ENCODE data around the gene CSRP1. TPM values are rescaled to one million over a fixed set of nuclear protein-coding genes. Genes with fewer than 3 reads are reported as not detected.

Gene CSRP1
- total RNA-seq, 1 donor from 2014 or later: 151 TPM

DNA sequence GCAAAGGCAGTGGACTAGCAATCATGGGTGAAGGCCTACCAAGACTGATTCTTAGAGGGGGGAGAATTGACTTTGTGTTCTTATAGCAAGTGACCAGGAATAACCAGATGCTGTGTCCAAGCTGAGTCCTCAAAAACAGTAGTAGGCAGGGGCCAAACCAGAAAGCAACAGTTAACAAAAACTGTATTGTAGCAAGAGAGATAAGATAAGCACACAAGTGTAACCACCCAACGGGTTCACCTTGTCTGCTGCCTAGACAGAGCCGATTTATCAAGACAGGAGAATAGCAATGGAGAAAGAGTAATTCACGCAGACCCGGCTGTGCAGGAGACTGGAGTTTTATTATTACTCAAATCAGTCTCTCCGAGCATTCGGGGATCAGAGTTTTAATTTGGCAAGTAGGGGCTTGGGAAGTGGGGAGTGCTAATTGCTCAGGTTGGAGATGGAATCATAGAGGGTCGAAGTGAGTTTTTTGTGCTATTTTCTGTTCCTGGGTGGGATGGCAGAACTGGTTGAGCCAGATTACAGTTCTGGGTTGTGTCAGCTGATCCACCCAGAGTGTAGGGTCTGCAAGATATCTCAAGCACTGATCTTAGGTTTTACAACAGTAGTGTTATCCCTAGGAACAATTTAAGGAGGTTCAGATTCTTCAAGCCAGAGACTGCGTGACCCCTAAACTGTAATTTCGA lies 8.3 kb upstream of the CSRP1 start:
- no peak for DNase-seq (ENCODE audit: low spot score)

DNA sequence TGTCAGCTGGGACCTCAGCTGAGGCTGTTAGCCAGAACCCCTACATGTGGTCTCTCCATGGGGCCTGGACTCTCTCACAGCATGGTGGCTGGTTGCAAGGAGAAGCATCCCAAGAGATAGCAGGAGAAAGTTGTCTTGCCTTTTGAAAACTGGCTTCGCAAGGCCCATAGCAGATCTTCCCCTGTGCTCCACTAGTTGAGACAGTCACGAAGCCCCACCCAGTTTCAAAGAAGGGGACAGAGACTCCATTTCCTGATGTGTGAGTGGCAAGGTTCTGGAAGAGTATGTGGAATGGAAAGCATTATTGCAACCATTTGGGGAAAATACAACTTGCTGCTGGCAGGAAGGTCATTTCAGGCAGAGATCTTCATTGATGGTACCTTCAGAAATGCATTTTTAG lies 7.5 kb upstream of the CSRP1 start:
- DNase-seq (ENCODE audit: low spot score): no peak

DNA sequence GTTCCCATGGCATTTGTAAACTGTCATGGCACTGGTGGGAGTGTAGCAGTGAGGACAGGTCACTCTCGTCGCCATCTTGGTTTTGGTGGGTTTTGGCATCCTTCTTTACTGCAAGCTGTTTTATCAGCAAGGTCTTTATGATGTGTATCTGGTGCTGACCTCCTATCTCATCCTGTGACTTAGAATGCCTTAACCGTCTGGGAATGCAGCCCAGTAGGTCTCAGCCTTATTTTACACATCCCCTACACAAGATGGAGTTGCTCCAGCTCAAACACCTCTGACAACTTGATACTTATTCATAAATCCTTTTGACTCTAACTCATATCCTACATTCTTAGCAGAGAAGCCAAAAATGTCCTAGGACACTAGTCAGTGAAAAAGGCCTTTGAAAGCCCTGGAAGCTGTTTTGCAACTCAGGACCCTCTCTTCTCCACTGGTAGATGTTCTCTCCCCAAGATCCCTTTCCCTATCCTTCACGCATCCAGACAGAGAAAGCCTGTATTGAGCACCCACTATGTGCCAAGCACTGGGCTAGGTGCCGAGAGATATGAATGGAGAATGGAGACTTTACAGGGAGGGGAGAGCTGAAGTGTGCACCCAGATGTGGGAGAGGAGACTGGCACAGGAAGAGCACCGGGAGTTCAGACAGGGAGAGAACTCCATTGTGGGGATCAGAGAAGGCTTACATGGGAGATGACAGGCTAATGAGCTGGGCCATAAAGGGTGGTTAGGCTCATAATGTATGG lies 6.7 kb upstream of the CSRP1 start:
- no peak for DNase-seq (ENCODE audit: low spot score)

DNA sequence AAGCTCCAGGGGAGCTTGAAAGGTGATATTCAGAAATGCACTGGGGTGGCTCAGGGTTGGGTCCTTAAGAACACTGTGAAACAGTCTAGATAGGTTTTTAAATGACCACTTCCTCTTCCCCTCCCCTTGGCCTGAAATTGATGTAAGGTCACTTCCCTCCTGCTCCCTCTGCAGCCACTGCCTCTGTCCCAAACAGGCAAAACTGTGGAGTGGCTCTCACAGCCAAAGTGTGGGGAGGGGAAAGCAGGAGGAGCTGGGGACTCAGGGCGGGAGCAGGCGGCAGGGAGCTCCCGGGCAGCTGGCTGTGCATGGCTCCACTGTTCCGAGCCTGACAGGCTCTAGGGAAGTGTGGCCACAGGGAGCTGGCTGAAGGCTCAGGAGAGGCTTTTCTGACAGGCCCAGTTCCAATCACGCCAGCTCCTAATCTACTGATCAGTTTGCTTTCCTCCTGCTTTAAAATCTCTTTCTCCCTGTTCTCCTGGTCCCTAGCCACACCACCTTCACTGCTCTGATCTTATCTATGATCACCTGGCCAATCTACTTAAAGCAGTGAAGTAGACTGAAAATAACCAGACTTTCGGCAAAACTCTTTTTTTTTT lies 5.1 kb upstream of the CSRP1 start:
- no peak for DNase-seq (ENCODE audit: low spot score)

DNA sequence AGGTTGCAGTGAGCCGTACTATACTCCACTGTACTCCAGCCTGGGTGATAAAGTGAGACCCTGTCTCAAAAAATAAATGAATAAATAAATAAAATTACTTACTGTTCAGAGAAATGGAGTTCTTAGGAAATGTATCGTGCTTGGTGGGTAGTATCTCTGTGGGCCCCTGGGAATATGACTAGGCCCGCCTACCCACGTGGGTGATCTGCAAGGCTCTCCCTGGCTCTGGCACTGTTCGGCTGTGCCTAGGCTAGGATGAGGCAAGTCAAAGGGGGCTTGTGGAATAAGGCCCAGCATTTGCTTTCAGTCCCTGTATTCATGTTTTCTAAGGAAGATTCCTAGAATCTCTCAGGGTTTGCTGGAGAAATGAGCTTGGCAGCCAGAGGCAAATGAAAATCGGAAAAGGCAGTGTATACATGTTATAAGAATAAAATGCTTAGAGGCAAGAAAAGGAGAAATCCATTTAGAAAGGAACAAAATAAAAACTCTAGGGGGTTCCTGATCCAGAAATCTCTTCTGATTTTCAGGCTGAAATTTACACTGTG lies 4.5 kb upstream of the CSRP1 start:
- DNase-seq (ENCODE audit: low spot score): no peak

DNA sequence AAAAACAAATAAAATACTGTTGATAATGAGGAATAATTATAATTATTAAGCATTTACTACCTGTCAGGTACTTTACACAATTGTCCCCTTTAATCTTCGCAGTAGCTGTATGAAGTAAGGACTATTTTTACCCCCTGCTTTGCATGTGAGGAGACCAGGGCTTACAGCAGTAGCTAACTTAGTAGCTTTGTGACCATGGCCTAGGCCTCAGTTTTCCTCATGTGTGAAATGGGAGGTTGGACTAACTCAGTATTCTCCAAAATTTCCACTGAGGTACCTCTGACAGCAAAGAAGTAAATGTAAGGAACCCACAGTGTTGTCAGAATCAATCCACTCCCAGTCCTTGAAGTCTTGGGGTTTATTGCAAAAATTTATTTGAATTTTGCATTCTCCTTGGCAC lies 3.8 kb upstream of the CSRP1 start:
- no peak for DNase-seq (ENCODE audit: low spot score)

DNA sequence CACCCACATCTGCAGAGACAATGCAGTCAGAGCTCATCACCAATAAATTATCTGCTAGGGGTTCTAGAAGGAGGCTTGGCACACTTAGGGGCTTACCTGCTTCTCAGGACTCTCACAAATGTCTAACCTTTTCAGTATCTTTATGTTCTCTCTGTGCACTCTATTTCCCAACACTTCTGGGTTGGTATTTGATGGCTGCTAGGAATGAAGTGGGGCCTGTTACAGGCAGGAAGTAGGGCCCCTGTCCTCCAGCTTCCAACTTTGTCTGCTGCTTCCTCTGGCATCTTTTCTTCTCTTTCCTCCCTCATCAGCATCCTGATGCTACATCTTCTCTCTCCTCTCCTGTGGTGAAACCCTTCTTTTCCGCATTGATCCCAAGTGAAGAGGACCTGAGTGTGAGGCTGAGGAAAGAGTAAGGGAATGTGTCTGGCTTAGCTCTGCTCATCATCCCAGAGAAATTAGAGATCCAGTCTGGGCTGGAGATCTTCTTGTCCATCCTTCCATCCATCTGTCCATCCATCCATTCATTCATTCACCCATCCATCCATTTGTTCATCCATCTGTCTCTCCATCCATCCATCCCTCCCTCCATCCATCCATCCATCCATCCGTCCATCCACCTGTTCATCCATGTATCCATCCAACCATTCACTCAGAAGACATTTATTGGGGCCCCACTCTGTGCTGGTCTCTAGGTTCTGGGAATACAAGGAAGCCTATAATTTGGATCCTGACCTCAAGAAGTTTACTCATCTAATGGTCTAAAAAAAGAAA lies 2.9 kb upstream of the CSRP1 start:
- DNase-seq (ENCODE audit: low spot score): no peak

DNA sequence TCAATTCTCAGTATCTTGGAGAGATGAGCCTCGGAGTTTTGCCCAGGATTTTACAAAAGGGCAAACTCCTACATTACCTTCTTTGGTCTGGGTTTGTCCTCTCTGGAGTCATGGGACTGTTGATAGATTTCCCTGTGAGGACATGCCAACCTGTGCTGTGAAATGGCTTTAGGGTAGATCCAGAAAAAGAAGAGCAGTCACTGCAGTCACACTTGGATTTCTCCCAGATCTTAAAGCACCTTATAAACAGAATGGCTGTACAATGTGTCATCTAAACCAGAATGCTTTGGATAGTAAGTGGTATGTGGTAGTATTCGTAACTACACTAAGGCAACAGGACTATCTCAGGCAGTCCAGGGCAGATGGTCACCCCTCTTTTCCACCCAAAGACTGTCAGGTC lies 1.9 kb upstream of the CSRP1 start:
- DNase-seq (ENCODE audit: low spot score): no peak

DNA sequence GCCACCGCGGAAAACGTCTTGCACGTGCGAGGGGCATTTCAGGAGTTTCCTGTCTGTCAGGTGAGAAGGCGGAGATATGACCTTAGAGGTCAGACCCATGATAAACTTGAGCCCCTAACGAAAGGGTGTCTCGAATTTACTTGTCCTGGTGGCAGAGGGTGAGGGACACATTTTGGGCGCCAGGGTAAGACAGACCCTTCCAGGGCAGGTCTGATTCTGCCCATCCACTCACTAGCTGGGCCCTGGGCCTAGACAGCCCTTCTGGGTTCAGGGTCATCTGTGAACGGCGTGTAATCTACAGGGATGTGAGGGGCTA lies 395 bp upstream of the CSRP1 start:
- DNase-seq (ENCODE audit: low spot score): no peak

DNA sequence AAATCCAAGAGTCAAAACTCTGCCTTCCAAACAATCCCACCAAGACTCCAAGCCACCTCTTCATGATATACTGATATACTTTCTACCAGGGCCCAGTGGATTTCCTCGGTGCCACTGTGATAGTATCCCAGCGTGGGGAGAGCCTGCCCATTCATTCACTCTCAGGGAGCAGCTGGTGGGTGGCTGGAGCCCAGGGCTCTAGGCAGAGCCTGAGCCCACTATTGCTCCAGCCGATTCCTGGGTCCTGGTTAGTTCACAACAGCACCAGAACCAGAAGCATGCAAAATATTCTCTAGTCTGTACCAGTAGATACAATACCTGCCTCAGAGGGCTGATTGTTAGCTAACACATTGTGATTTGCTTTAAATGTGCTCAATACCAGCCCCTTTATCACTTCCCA lies 831 bp downstream of the CSRP1 start:
- DNase-seq (ENCODE audit: low spot score): no peak

DNA sequence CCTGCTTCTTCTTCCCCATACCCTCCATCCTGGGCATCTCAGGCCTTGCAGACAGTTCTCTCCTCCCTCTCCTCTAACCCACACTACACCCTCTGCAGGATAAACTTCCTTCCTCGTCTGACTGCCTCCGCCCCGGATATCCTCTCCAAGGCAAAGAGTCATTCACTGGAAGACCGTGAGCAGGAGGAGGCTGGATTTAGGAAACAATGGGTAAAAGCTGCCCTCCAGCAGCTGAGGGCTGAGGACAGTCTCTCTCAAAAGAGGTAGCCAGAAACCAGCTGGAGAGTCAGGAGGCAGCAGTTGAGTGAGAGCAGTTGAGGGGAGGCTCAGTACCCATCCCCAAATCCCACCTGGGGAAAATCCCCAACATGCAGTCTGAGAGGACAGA lies 1.4 kb downstream of the CSRP1 start:
- no peak for DNase-seq (ENCODE audit: low spot score)

DNA sequence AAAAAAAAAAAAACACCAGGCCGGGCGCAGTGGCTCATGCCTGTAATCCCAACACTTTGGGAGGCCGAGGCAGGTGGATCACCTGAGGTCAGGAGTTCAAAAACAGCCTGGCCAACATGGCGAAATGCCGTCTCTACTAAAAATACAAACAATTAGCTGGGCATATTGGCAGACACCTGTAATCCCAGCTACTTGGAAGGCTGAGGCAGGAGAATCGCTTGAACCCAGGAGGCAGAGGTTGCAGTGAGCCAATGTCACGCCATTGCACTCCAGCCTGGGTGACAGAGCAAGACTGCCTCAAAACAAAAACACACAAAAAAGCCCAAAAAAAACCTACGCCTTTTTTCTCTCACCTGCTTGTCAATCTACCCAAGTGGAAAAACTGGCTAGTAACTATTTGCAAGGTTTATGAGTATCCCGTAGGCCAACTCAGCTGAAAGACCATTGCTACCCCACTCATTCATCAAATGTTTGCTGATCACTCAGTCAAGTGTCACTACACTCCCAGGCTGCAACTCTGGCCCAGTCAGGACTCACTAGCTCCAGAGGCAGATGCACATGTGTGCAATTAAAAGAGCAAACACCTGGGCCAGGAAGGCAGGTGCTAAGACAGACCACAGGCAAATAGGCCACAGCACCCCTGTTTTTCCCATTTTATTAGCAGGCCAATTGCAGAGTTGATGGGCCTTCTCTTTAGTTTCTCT lies 2.0 kb downstream of the CSRP1 start:
- no peak for DNase-seq (ENCODE audit: low spot score)

DNA sequence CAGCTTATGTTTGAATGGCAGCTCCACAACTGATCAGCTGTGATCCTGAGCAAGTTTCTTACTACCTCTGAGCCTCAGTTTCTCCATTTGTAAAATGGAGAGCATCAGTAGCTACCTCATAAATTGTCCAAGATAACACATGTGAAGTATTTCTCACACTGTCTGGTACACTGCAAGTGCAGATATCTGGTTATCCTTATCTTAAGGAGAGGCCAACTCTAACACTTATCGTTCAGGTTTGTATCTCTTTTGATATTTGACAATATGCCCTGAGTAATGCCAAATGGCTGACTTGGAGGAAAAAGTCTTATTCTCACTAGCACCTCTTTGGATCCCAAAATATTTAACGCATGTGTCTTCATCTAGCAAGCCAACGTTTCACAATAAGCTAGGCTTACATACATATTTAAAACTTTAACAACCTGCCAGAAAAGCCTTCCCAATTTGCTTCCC lies 2.7 kb downstream of the CSRP1 start:
- no peak for DNase-seq (ENCODE audit: low spot score)

DNA sequence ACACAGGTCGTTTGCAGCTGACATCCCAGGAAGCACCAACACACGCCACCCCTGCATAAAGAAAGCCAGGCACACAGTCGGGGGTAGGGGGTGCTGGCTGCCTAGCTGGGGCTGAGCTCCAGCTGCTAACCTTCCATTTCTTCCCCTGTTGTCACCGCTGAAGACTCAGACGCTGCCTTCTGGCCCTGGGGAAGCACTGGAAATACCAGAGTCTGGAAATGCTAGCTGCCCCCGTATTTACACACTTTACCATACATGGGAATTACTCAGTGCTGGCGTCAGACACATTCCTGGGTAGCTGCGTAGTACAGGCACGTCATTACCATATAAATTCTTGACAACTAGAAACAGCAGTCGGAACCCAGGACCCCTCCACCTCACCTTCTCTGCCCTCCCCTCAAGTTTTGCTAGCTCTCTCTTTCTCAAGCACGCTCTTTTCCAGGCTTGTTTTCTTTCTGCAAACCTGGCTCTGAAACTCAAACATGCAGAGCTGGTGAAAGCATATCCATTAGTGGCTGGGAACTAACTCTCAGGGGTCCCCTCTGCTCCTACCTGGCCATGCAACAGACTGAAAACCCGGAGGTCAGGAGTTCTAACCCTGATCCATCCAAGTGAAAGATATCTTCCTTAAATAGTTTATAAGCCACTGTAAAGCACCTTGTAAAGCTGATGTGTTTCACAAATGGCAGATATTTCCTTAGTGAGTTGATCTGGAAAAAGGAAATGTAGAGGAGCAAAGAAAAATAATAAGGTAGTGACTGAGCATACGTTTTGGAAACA lies 3.3 kb downstream of the CSRP1 start:
- no peak for DNase-seq (ENCODE audit: low spot score)

DNA sequence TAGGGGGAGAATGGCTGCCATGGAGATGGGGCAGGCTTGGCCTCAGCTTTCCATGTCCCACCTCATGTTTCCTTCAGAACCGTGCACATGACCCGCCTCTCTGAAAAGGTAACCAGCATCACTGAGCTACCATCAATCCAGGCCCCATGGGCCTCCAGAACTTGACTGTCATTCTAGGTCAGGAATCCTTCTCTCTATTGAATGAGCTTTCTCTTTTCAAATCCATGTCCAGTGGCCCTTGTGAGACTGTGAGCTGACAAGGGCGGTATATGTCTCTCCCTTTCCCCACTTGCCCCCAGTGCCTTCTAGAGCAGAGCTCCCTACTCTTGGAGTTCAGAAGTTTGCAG lies 4.4 kb downstream of the CSRP1 start:
- DNase-seq (ENCODE audit: low spot score): no peak

DNA sequence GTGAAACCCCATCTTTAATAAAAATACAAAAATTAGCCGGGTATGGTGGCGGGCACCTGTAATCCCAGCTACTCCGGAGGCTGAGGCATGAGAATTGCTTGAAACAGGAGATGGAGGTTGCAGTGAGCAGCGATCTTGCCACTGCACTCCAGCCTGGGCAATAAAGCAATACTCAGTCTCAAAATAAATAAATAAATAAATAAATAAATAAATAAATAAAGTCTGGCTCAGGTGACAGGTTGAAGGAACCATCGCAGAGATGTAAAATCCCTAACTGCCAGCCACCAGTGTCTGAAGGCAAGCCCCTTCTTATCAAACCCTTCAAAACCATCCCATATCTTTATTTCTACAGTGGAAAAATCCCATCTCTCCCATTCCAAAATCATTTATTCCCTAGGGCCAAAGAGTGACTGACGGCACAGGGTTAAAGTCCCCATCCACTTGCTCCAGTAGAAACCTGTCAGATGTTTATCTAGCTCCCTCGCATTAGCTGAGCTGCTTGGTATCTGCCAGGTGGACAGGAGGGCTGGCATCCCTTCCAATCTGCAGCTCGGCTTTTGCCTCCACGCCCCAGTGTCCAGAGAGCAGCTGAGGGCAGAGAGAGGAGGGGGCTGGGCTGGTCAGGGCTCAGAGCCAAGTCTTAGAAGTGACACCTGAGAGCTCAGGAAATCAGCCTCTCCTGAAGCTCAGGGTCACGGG lies 5.0 kb downstream of the CSRP1 start:
- no peak for DNase-seq (ENCODE audit: low spot score)

DNA sequence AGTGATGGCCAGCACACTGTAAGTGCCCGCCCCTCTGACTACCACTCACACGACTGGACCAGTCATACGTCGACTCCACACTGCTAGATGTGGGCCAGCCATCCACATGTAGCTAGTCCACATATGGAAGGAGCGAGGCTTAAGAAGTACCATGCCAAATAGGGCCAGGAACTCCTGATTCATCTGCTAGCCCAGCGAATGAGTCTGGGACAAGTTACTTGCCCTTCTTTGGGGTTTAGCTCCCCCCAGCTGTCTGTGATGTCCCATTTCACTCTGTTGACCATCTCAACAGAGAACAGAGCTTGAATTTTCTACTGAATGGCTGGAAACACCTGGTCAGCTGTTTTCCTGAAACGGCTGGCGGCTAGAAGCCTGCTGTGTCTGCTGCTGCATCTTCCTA lies 5.8 kb downstream of the CSRP1 start:
- DNase-seq (ENCODE audit: low spot score): no peak

DNA sequence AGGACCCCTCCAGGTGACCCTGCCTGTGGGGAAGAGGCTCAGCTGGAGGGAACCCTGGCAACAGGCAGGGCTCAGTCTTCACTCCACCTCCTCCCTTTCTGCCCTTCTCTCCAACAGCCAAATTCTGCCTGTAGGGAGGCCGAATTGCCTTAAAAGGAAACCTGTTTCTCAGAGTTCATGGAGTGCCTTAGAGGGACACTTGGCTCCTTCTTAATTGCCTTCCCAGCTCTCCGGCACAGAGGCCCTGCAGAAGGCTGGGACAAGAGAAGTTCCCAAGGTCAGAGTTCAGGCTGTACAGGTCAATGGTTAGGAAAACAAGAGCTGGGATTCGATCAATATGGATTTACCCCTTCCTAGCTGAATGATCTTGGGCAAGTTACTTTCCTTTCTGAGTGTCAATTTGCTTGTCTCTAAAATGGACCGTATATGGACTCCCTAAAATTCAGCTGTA lies 6.2 kb downstream of the CSRP1 start:
- no peak for DNase-seq (ENCODE audit: low spot score)

DNA sequence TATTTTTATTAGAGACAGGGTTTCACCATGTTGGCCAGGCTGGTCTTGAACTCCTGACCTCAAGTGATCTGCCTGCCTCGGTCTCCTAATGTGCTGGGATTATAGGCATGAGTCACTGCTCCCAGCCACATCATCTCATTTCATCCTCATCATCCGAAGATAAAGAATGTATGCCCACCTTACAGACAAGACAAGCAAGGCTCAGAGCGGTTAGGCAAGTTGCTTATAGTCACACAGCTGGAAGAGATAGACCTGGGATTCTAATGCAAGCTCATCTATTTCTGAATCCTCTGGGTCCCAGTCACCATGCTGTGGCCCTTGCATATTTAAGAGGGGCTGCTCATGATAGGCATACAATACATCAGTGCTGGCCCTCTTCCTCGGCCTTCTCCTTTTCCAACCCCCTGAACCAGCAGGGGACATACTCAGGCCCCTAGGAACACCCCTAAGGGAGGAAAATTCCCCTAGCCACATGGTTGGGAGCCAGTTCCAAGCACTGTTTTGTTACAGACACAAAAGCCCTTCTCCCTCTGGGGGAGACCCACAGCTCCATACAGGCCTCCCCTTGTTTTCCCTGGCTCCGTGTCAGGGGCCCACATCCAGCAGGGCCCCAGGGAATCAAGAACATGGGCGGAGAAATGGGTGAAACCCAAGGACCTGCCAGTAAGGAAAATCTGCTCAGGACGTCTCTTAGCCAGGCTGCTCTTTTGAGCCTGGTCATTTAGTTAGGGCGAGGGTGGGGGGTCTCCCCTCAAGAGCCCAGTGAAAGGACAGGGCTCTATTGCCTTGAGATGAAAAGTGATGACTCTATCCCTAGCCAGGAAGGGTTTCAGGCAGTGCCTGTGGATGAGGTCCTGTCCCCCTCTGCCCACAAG lies 6.9 kb downstream of the CSRP1 start:
- DNase-seq (ENCODE audit: low spot score): no peak
